ENCODE results near the gene GABPB1.

The GABPB1 gene

DNA sequence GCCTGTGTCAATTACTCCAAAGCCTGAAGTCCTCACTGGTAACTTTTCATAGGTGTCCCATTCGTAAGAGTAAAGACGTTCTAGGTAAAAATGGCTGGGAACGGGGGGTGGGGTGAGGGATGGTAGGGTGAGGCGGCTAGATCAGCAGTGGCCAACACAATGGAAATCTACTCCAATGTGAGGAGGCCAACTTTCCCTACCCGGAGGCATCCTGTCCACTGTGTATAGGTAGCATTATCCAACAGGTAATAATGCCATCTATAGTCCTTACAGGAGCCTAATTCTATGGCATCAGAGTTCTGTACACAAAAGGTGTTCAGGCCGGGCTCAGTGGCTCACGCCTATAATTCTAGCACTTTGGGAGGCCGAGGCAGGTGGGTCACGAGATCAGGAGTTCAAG, 118.6 kb downstream of the GABPB1 start:
- DNase-seq, result no peak

DNA sequence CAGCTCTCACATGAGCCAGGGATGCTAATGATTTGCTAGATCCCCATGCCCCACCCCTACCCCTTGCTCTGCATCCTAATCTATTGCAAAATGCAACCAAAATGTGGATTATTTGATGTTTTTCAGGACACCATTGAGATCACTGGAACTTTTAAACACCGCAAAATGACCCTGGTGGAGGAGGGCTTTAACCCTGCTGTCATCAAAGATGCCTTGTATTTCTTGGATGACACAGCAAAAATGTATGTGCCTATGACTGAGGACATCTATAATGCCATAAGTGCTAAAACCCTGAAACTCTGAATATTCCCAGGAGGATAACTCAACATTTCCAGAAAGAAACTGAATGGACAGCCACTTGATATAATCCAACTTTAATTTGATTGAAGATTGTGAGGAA, 119.2 kb downstream of the GABPB1 start:
- DNase-seq, result no peak

DNA sequence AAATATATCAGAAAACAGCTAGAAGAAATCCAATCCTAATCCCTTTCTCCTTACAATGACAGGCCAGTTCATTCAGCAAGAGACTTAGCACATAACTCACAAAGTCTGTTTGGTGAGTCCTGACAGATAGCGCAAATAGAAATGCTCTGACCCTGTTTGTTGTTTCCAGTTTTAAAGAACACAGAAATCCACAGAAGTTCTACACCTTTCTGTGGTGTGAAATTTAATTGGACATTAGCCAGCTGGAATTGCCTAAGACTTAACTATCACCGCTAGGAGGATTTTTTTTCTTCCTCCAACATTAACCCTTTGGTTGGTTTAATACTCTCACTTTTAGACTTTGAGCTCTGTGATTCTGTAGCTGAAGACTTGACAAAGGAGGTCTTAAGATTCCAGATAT, 120.2 kb downstream of the GABPB1 start:
- DNase-seq, result no peak

DNA sequence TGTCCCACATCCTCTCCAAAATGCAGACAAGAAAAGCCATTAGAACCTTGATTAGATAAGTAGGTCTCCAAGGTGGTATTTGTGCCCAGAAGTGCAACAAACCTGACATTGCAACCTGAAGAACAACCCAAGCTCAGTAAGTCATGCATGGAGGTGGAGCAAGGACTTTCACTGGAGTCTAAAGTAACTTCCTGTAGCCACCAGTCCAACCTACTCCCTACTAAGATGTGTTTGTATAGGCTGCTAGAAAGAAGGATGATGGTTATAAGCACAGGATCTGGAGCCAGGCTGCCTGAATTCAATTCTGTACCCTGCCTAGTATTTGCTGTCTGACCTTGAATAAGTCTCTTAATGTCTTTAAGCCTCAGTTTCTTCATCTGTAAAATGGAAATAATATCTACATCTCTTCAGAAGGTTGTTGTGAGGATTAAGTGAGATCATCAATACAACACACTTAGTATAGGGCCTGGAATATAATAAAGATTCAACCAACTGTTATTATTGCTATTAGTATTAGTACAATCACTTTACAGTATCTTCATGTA, 121.7 kb downstream of the GABPB1 start:
- DNase-seq, result no peak

DNA sequence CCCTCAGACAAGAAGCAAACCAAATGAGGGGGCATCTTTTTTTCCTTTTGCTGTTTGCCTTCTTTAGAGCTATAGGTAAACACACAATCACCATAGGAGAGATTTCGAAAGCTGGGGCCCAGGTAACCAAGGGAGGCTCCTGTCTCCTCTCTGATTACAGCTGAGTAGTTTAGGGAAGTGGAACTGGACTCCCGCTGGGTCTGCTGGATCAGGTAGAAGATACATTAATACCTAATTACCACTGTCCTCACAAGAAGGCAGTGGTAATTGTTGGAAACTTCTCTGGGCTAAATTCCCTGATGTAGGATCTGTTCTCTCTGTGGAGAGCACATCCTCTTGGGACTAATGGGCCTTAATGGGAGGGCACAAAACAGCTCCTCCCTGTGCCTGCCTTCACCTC, 122.2 kb downstream of the GABPB1 start:
- DNase-seq, result no peak

DNA sequence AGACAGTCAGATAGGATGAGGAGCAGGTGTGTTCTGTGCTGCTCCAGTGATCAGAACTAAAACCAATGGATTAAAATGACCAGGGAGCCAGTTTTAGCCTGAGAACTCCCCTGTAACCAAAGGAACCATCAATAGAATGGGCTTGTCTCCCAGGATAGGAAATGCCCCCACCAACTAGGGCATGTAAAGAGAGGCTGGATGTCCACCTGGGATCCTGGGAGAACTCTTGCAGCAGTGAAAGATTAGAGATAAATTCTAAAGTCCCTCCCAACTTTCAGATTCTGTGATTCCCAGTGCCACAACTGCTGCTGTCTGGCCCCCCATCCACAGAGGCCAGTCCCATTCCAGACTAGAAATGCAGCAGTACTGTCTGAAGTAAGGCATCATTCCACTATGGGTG, 123.2 kb downstream of the GABPB1 start:
- DNase-seq, result no peak

DNA sequence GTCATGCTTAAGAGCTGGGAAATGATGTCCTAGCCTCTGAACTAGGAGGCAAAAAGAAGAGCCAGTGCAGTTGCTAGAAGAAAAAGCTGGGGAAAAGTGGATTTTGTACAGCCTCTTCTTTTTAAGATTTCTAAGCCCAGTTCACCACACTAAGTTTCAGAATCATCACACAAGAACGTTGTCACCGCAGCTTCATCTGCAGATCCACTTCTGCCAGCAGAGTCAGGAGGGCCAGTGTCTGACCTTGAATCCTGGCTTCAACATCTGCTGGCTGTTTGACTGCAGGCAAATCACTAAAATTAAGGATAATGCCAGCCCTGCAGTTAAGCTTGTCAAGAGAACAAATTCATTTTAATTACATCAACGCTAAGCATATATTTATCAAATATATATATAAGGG, 125.7 kb downstream of the GABPB1 start:
- DNase-seq, result no peak

DNA sequence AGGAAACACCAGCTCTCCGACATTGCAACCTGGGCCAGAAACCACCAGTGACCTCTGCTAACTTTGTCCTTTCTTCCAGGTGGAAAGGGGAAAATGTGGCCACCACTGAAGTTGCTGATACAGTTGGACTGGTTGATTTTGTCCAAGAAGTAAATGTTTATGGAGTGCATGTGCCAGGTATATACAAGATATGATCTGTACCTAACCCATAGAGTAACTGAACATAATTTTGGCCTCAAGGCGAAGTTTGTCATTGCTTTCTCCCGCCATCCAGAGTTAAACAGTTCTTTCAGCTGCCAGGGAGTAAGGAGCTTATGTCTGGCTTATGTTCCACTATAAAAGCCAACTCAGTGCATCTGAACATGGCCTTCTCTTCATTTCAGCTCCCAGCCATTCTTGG, 126.1 kb downstream of the GABPB1 start:
- DNase-seq, result no peak

DNA sequence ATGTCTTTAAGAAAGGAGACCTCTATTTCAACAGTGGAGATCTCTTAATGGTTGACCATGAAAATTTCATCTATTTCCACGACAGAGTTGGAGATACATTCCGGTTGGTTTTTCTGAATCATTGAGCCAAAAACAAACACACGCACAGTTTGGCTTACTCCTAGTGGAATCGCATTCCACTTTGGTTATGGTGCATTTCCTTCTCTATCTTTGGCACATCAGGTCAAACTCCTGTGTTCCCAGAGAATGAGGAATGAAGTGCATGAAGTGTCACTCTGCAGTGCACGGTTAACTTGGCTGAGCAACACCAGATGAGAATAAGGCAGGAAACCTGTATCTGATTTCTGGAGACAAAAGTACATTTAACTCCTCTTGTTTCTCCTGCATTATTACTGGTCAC, 127.9 kb downstream of the GABPB1 start:
- DNase-seq, result no peak

DNA sequence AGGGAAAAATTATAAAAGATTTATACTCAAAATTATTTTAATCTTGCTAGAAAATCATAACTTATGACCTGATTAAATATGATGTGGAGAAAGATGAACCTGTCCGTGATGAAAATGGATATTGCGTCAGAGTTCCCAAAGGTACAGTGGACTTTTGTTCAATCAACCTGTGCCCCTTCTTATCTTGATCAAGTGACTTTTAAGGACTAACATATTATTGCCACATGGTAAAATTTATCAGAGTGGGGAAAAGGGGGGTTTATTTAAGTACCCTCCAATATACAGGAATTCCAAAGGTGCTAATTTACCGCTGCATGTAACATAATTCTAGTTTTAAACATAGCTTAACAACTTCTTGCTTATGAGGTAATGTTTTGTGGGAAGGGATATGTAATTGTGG, 129.1 kb downstream of the GABPB1 start:
- DNase-seq, result no peak
